Left lung (tissue), 14 donors: Measurements from ENCODE around the gene MAP3K4. TPM values are rescaled to one million over a fixed set of nuclear protein-coding genes. Genes with fewer than 3 reads are reported as not detected.

ENCODE experiments used
- ATAC-seq: fragments of 200-7000 bp; cut with Tn5 transposase; one replicate; pipeline ENCODE4 v1.9.1; 2020; ENCODE audit warnings: moderate library complexity
- DNase-seq, 4 donors: peaks; one replicate each; pipeline ENCODE4 v3.0.0-alpha.2; 2013 to 2020
- H3K27ac ChIP-seq, 2 donors: fragments of 200-600 bp; sonication (generic) in 1 of 2; one replicate each; pipeline versions ENCODE4 v1.5.0 to v1.8.0; 2020 to 2021
- H3K27me3 ChIP-seq, 2 donors: fragments of 200-600 bp; sonication (generic) in 1 of 2; one replicate each; pipeline versions ENCODE4 v1.5.0 to v1.8.0; 2020 to 2021
- H3K36me3 ChIP-seq, 2 donors: fragments of 200-600 bp; sonication (generic) in 1 of 2; one replicate each; pipeline versions ENCODE4 v1.5.0 to v1.8.0; 2020 to 2021
- H3K4me1 ChIP-seq, 2 donors: fragments of 200-600 bp; one replicate each; pipeline ENCODE4 v1.8.0; 2021
- H3K4me3 ChIP-seq, 2 donors: fragments of 200-600 bp; sonication (generic) in 1 of 2; one replicate each; pipeline versions ENCODE4 v1.5.0 to v1.8.0; 2020 to 2021; ENCODE audit warnings: mild to moderate bottlenecking in 1 of 2
- H3K9me3 ChIP-seq, 2 donors: fragments of 200-600 bp; sonication (generic) in 1 of 2; one replicate each; pipeline versions ENCODE4 v1.5.0 to v1.8.0; 2020 to 2021
- CTCF ChIP-seq, 2 donors: fragments of 200-600 bp; sonication (generic) in 1 of 2; IDR thresholded peaks; one replicate each; pipeline versions ENCODE4 v1.5.0 to v1.8.0; 2021; ENCODE audit warnings: antibody characterized with exemption in 2 of 2
- intact Hi-C, 2 donors: fragments of 100-400 bp; cut with DNase I; formaldehyde crosslinking; loops; one replicate each; pipeline versions ENCODE4 v1.11.2 to v1.14.2; 2022
- long read RNA-seq, 12 donors: library from polyadenylated mRNA in 2 of 12; unstranded in 2 of 12; transcript quantifications; one replicate each; pipeline ENCODE4 v2.0.0 and lab custom pipeline, GENCODE V29; 2019 to 2026
- polyA plus RNA-seq, 6 donors: library from polyadenylated mRNA; unstranded; fragments of 120-200 nt; gene quantifications; one replicate each; pipeline ENCODE4 v1.2.1, GENCODE V29; 2013; ENCODE audit not compliant: insufficient read length in 6 of 6
- total RNA-seq, 2 donors: library from RNA; stranded (reverse); fragmentation: NEBNext Ultra II Directional; extraction: Animal tissue kit (Norgen Biotek cat#: 25700); gene quantifications; one replicate each; pipeline ENCODE4 v1.2.1, GENCODE V29; 2021
- donor health status: DM: no; HTN: yes; CAD: no.
- donor health status: DM: no; HTN: no; CAD: no.

MAP3K4 gene
- total RNA-seq (10 to 100 TPM; 35.6 to 47.5 TPM), polyA plus RNA-seq (10 to 100 TPM; 43.3 to 51.8 (median 45.8) TPM)
- long read RNA-seq, donor 1, full-length matches to known transcripts, result 3 of 12 reads
- long read RNA-seq, donor 1, partial matches to known transcripts, result 9 of 12 reads
- long read RNA-seq, donor 1, other reads (novel, unspliced or antisense), result 0 of 12 reads
- long read RNA-seq, donor 2, full-length matches to known transcripts, result 3 of 14 reads
- long read RNA-seq, donor 2, partial matches to known transcripts, result 11 of 14 reads
- long read RNA-seq, donor 2, other reads (novel, unspliced or antisense), result 0 of 14 reads
- long read RNA-seq, donor 3, full-length matches to known transcripts, result 2 of 2 reads
- long read RNA-seq, donor 3, partial matches to known transcripts, result 0 of 2 reads
- long read RNA-seq, donor 3, other reads (novel, unspliced or antisense), result 0 of 2 reads
- long read RNA-seq, donor 4, partial matches to known transcripts, result 8 of 8 reads
- long read RNA-seq, donor 4, other reads (novel, unspliced or antisense), result 0 of 8 reads
- long read RNA-seq, donor 5, full-length matches to known transcripts, result 3 of 14 reads
- long read RNA-seq, donor 5, partial matches to known transcripts, result 11 of 14 reads
- long read RNA-seq, donor 5, other reads (novel, unspliced or antisense), result 0 of 14 reads
- long read RNA-seq, donor 6, full-length matches to known transcripts, result 1 of 1 reads
- long read RNA-seq, donor 6, partial matches to known transcripts, result 0 of 1 reads
- long read RNA-seq, donor 6, other reads (novel, unspliced or antisense), result 0 of 1 reads
- long read RNA-seq, donor 7, result 0 reads
- long read RNA-seq, donor 8, full-length matches to known transcripts, result 4 of 4 reads
- long read RNA-seq, donor 8, partial matches to known transcripts, result 0 of 4 reads
- long read RNA-seq, donor 8, other reads (novel, unspliced or antisense), result 0 of 4 reads
- long read RNA-seq, donor 9, result 0 reads
- long read RNA-seq, donor 10, partial matches to known transcripts, result 4 of 4 reads
- long read RNA-seq, donor 10, other reads (novel, unspliced or antisense), result 0 of 4 reads
- long read RNA-seq, donor 11, full-length matches to known transcripts, result 1 of 8 reads
- long read RNA-seq, donor 11, partial matches to known transcripts, result 7 of 8 reads
- long read RNA-seq, donor 11, other reads (novel, unspliced or antisense), result 0 of 8 reads
- long read RNA-seq, donor 12, result 0 reads

- Histone ChIP-seq H3K27ac (peak within 1 kb of the TSS; percentile 91 to 96), H3K4me3 (peak within 1 kb of the TSS; percentile 88 to 97), H3K4me1 (peaks cover 3 to 34% of the 10 kb centered on the region in 2 donors), H3K27me3 (no peaks in the 10 kb centered on the region), H3K36me3 (no peaks in the 10 kb centered on the region), H3K9me3 (no peaks in the 10 kb centered on the region)
- no peak for TF ChIP-seq CTCF (IDR thresholded peaks at IDR 0.05)
- ATAC-seq (peak; percentile 93), DNase-seq (peak; percentile 76 to 95 (median 79))
- intact Hi-C loops, result no loop called here
These were observed at the start of gene MAP3K4 for GRCh38 chr6:160991406-160992060. Gene MAP3K4 (plus strand): TSS chr6:160991769. CDS start chr6:160991932, 163 bp downstream.

DNA sequence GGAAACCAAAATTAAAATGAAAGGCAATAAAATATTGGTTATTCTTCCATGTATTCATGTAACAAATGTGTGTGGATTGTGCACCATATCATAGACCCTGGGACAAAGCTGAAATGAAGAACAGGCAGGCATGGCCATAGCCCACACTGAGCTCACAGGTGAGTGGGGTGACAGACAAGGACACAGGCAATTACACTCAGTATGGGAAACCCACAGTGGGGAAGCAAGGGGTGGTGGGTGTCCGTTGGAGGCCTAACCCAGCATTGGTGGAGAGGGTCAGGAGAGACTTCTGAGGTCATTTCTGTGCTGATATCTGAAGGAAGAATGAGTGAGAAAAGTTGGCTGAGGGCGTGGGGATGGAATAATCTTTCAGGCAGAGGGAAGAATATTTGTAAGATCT, 47.6 kb upstream of the MAP3K4 start:
- no peak for TF ChIP-seq CTCF (IDR thresholded peaks at IDR 0.05)
- no peaks in the 10 kb centered on the region for H3K9me3 ChIP-seq
- ATAC-seq (no peak), DNase-seq (no peak)
- no peak overlapping the region for H3K4me3 ChIP-seq
- no peaks in the 10 kb centered on the region for H3K27me3 ChIP-seq
- intact Hi-C loops, result no loop called here
- H3K4me1 ChIP-seq, result no peaks in the 10 kb centered on the region
- H3K36me3 ChIP-seq, result no peaks in the 10 kb centered on the region
- no peak overlapping the region for H3K27ac ChIP-seq

DNA sequence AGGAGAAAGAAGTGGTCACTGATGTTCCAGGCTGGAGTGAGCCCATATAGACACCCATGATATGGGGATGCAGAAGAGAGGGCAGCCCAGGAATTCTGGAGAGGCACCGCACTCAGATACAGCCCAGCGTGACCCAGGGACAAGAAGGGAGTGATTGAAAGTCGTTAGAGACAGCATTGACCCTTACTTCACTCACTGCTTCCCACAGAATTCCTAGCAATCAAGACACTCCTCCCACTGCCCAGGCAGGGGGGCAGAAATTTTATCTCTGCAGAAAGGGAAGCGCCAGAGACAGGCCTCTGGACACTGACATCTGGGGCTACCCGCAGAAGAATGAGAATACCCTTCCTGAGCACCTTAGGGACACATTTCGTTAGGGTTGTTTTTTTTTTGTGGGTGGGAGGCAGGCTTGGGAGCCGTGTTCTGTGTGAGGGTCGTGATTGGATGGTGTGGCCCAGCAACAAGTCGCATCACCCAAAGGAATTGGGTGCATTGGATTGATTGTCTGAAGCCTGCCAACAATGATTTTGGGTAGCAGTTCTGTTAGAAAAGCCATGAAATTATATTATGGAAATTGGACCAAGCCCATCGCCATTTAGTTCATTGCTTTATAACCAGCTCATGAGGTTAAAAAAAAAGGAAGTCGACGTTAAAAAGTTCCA, 45.9 kb upstream of the MAP3K4 start:
- Histone ChIP-seq H3K9me3 (no peaks in the 10 kb centered on the region), H3K27me3 (no peaks in the 10 kb centered on the region), H3K36me3 (no peaks in the 10 kb centered on the region), H3K27ac (no peak overlapping the region), H3K4me3 (no peak overlapping the region), H3K4me1 (no peaks in the 10 kb centered on the region)
- DNase-seq (no peak), ATAC-seq (no peak)
- TF ChIP-seq CTCF (IDR thresholded peaks at IDR 0.05), result no peak
- intact Hi-C loops, result no loop called here

DNA sequence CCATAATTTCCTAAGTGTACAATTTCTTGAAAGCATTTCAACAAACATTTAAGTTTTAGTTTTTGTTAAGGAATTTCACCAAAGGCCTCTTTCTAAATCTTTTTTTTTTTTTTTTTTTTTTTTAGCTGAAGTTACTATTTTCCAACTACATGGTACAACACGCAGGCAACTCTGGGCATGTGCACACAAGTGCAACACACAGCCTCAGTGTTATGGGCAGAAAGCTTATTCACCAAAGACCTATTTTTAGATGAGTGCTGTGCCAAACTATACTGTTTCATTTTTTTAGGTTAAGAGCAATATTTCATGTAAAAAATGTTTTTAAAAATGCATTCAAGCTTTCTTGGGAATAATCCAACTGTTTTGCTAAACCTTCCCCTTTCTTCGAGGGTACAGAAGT, 42.0 kb upstream of the MAP3K4 start:
- Histone ChIP-seq H3K36me3 (no peaks in the 10 kb centered on the region), H3K27me3 (no peaks in the 10 kb centered on the region), H3K9me3 (no peaks in the 10 kb centered on the region), H3K4me1 (no peaks in the 10 kb centered on the region), H3K4me3 (no peak overlapping the region), H3K27ac (peak overlapping the region in 1 of 2 donors; percentile 39)
- TF ChIP-seq CTCF (IDR thresholded peaks at IDR 0.05), result no peak
- intact Hi-C loops, result no loop called here
- DNase-seq (no peak), ATAC-seq (no peak)
